Brain microvascular endothelial cell (primary cell): ENCODE data around the gene PTGR1.

Experiments
- DNase-seq: peaks from one replicate; pipeline ENCODE4 v3.0.0-alpha.2; 2020
- H3K27ac ChIP-seq: fragments of 250-450 bp; sonication (Bioruptor Pico); 2 replicates; pipeline ENCODE4 v1.5.1; 2020; ENCODE audit warnings: mild to moderate bottlenecking, moderate library complexity
- H3K27me3 ChIP-seq: fragments of 250-450 bp; sonication (Bioruptor Pico); replicated peaks from 2 replicates; pipeline ENCODE4 v1.5.1; 2020; ENCODE audit warnings: mild to moderate bottlenecking
- H3K36me3 ChIP-seq: fragments of 250-450 bp; sonication (Bioruptor Pico); replicated peaks from 2 replicates; pipeline ENCODE4 v1.5.1; 2020; ENCODE audit warnings: mild to moderate bottlenecking
- H3K4me3 ChIP-seq: 2 replicates; pipeline ENCODE4 v1.5.1; 2011; ENCODE audit warnings: low read depth, mild to moderate bottlenecking, control low read depth, low read length, moderate library complexity
- in situ Hi-C: cut with HindIII; loops from 2 replicates; pipeline ENCODE4 v1.10.0; 2017; ENCODE audit warnings: low sequenced_read_pairs, low pct_ligation_motif_present
- TF ChIP-seq, protein P1 (sequence below): IDR thresholded peaks from 2 replicates; pipeline ENCODE4 v1.5.1; 2011; ENCODE audit warnings: low read depth, mild to moderate bottlenecking, moderate library complexity, low read length, control low read depth, inconsistent platforms; ENCODE audit errors: missing control alignments

PTGR1 gene

DNA sequence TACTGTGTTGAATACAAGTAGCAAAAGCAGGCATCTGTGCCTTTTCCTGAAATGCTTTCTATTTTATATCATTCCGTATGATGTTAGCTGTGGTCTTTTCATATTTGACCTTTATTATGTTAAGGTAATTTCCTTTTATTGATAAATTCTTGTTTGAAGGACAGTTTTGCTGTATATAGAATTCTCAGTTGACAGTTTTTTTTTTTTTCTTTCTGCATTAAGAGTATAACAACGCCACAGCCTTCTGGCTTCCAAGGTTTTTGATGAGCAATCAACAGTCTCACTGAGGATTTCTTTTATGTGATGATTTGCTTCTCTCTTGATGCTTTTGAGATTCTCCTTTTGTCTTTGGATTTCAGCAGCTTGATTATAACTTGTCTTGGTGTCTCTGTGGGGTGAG, 50.8 kb downstream of the PTGR1 start:
- Histone ChIP-seq H3K4me3 (no peak overlapping the region), H3K27me3 (no peaks in the 10 kb centered on the region), H3K27ac (no peak overlapping the region), H3K36me3 (no peaks in the 10 kb centered on the region)
- no peak for DNase-seq
- TF ChIP-seq, protein P1, sequence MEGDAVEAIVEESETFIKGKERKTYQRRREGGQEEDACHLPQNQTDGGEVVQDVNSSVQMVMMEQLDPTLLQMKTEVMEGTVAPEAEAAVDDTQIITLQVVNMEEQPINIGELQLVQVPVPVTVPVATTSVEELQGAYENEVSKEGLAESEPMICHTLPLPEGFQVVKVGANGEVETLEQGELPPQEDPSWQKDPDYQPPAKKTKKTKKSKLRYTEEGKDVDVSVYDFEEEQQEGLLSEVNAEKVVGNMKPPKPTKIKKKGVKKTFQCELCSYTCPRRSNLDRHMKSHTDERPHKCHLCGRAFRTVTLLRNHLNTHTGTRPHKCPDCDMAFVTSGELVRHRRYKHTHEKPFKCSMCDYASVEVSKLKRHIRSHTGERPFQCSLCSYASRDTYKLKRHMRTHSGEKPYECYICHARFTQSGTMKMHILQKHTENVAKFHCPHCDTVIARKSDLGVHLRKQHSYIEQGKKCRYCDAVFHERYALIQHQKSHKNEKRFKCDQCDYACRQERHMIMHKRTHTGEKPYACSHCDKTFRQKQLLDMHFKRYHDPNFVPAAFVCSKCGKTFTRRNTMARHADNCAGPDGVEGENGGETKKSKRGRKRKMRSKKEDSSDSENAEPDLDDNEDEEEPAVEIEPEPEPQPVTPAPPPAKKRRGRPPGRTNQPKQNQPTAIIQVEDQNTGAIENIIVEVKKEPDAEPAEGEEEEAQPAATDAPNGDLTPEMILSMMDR, result no peak
- in situ Hi-C loops, result no loop called here

DNA sequence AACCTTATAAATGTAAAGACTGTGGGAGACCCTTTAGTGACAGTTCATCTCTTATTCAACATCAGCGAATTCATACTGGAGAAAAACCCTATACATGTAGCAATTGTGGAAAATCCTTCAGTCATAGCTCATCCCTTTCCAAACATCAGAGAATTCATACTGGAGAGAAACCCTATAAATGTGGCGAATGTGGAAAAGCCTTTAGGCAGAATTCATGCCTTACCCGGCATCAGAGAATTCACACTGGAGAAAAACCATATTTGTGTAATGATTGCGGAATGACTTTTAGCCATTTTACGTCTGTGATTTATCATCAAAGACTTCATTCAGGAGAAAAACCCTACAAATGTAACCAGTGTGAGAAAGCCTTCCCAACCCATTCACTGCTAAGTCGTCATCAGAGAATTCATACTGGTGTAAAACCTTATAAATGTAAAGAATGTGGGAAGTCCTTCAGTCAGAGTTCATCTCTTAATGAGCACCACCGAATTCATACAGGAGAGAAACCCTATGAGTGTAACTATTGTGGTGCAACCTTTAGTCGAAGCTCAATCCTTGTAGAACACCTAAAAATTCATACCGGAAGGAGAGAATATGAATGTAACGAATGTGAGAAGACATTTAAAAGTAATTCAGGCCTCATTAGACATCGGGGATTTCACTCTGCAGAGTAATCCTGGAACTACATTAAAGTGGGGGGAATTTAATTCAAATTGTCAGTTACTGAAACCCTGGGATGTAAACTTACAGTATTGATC, 56.8 kb downstream of the PTGR1 start:
- no peaks in the 10 kb centered on the region for H3K27me3 ChIP-seq
- H3K4me3 ChIP-seq, result no peak overlapping the region
- DNase-seq, result no peak
- H3K27ac ChIP-seq, result no peak overlapping the region
- in situ Hi-C loops, result no loop called here
- TF ChIP-seq, protein P1, result no peak
- H3K36me3 ChIP-seq, result peaks cover 2% of the 10 kb centered on the region

DNA sequence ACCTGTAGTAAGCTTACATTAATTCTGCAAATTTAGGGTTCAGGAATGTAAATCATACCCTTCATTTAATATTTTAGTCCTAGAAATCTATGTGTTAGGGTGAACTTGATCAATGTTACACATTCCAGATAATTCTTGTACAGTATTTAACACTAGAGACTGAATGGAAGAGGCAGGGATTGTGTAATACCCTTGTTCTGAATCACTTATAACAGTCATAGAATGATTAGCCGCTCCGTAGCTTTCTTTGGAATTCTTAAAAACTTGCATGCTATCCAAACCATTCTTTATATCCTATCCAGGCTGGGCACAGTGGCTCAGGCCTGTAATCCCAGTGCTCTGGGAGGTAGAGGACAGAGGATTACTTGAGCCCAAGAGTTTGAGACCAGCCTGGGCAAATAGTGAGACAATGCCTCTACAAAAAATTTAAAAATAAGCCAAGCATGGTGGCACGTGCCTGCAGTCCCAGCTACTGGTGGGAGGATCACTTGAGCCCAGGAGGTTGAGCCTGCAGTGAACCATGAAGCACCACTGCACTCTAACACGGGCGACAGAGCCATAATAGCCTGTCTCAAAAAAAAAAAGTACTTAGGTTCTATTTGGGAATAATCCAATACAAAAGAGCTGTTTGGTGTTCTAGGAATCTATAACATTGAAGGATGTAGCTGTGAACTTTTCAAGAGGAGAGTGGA, 66.2 kb downstream of the PTGR1 start:
- no peaks in the 10 kb centered on the region for H3K27me3 ChIP-seq
- no peak overlapping the region for H3K27ac ChIP-seq
- no peak overlapping the region for H3K4me3 ChIP-seq
- H3K36me3 ChIP-seq, result no peaks in the 10 kb centered on the region
- TF ChIP-seq, protein P1, result no peak
- no peak for DNase-seq
- in situ Hi-C loops, result no loop called here

DNA sequence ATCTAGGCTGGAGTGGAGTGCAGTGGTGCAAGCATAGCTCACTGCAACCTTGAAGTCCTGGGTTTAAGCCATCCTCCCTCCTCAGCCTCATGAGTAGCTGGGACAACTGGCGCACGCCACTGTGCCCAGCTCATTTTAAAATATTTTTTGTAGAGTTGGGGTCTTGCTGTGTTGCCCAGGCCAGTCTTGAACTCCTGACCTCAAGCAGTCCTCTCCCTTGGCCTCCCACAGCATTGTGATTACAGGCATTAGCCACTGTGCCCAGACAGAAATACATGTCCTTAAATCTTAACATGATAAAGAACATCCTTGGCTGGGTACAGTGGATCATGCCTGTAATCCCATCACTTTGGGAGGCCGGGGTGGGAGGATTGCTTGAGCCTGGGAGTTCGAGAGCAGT, 67.7 kb downstream of the PTGR1 start:
- TF ChIP-seq, protein P1, result no peak
- H3K27ac ChIP-seq, result no peak overlapping the region
- in situ Hi-C loops, result no loop called here
- H3K27me3 ChIP-seq, result no peaks in the 10 kb centered on the region
- no peaks in the 10 kb centered on the region for H3K36me3 ChIP-seq
- no peak overlapping the region for H3K4me3 ChIP-seq
- no peak for DNase-seq

DNA sequence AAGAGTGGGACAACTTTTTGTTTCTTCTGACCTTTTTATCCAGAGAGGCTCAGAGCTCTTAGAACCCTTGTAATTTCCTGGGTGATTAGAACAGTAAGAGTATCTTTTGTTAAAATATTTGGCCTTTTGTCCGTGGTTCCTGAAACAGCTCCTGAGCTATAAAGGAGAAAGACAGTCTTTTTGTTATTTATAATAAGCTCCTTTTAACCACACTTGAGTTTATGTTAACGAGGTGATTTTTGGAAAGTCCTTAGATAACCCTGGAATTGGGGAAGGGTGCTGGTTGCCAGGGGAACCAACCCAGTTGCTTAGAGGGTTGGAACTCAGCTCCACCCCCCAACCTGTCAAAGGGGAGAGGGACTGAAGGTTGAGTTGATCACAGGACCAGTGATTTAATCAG, 69.7 kb downstream of the PTGR1 start:
- no peak overlapping the region for H3K4me3 ChIP-seq
- DNase-seq, result no peak
- TF ChIP-seq, protein P1, result no peak
- H3K36me3 ChIP-seq, result no peaks in the 10 kb centered on the region
- in situ Hi-C loops, result no loop called here
- no peak overlapping the region for H3K27ac ChIP-seq
- H3K27me3 ChIP-seq, result no peaks in the 10 kb centered on the region
